WTC11 (cell line): ENCODE measurements around the gene GAB4. TPM values are rescaled to one million over a fixed set of nuclear protein-coding genes. Genes with fewer than 3 reads are reported as not detected.

Source experiments
- ATAC-seq: fragments of 200-7000 bp; cut with Tn5 transposase; 2 replicates; pipeline ENCODE4 v1.10.0; 2021; ENCODE audit warnings: mild to moderate bottlenecking, moderate library complexity
- CTCF ChIA-PET: fragments of 300-600 bp; sonication (Branson Sonifier 250); formaldehyde crosslinking; loops from one replicate; lab custom pipeline; 2021; ENCODE audit warnings: antibody characterized with exemption; lab: Charles Lee
- POLR2A ChIA-PET: fragments of 350-600 bp; sonication (Branson Sonifier 250); formaldehyde crosslinking; loops from one replicate; lab custom pipeline; 2021; ENCODE audit warnings: antibody characterized with exemption; lab: Charles Lee
- DNase-seq: peaks from one replicate; pipeline ENCODE4 v3.0.0; 2021; ENCODE audit warnings: low spot score
- H3K27ac Mint-ChIP-seq: 2 replicates; pipeline ENCODE4 v1.8.0; 2021; ENCODE audit warnings: mixed read lengths
- H3K27me3 Mint-ChIP-seq: 2 replicates; pipeline ENCODE4 v1.8.0; 2021; ENCODE audit warnings: low read depth, mild to moderate bottlenecking, moderate library complexity, mixed read lengths
- H3K36me3 Mint-ChIP-seq: 2 replicates; pipeline ENCODE4 v1.8.0; 2021; ENCODE audit warnings: mixed read lengths
- H3K4me1 Mint-ChIP-seq: 2 replicates; pipeline ENCODE4 v1.8.0; 2022; ENCODE audit warnings: mixed read lengths
- H3K4me3 Mint-ChIP-seq: 2 replicates; pipeline ENCODE4 v1.8.0; 2021; ENCODE audit warnings: mild to moderate bottlenecking, moderate library complexity, mixed read lengths
- H3K9me3 Mint-ChIP-seq: 2 replicates; pipeline ENCODE4 v1.8.0; 2021; ENCODE audit warnings: mixed read lengths
- ESRRA ChIP-seq: sonication (generic); formaldehyde crosslinking; IDR thresholded peaks from 2 replicates; pipeline ENCODE4 v1.8.1; 2022; ENCODE audit warnings: mild to moderate bottlenecking, missing genetic modification reagents, borderline replicate concordance
- GTF2I ChIP-seq: fragments of 250-450 bp; sonication (Bioruptor Pico); conservative IDR thresholded peaks from 2 replicates; pipeline ENCODE4 v1.4.0; 2021; ENCODE audit warnings: mild to moderate bottlenecking
- IRF2 ChIP-seq: sonication (generic); formaldehyde crosslinking; IDR thresholded peaks from 2 replicates; pipeline ENCODE4 v1.8.0; 2022; ENCODE audit warnings: low read depth, missing genetic modification reagents, borderline replicate concordance
- KAT7 ChIP-seq: sonication (generic); formaldehyde crosslinking; IDR thresholded peaks from 2 replicates; pipeline ENCODE4 v1.8.1; 2023; ENCODE audit warnings: missing genetic modification reagents, mild to moderate bottlenecking, borderline replicate concordance
- NFATC4 ChIP-seq: fragments of 250-450 bp; sonication (Bioruptor Pico); IDR thresholded peaks from 2 replicates; pipeline ENCODE4 v1.9.0; 2021; ENCODE audit warnings: mild to moderate bottlenecking
- NR3C1 ChIP-seq: sonication (generic); formaldehyde crosslinking; conservative IDR thresholded peaks from 2 replicates; pipeline ENCODE4 v1.8.1; 2023; ENCODE audit warnings: low read depth, mild to moderate bottlenecking, missing genetic modification reagents
- PRRX2 ChIP-seq: fragments of 250-450 bp; sonication (Bioruptor Pico); IDR thresholded peaks from 2 replicates; pipeline ENCODE4 v1.8.0; 2021; ENCODE audit warnings: mild to moderate bottlenecking
- TEAD1 ChIP-seq: sonication (generic); formaldehyde crosslinking; IDR thresholded peaks from 2 replicates; pipeline ENCODE4 v1.8.0; 2022; ENCODE audit warnings: mild to moderate bottlenecking, missing genetic modification reagents
- TP53 ChIP-seq: sonication (generic); formaldehyde crosslinking; IDR thresholded peaks from 2 replicates; pipeline ENCODE4 v1.8.1; 2023; ENCODE audit warnings: mild to moderate bottlenecking, missing genetic modification reagents
- ZNF232 ChIP-seq: sonication (generic); formaldehyde crosslinking; IDR thresholded peaks from 2 replicates; pipeline ENCODE4 v1.8.0; 2022; ENCODE audit warnings: mild to moderate bottlenecking, missing genetic modification reagents
- ZNF416 ChIP-seq: fragments of 250-450 bp; sonication (Bioruptor Pico); IDR thresholded peaks from 2 replicates; pipeline ENCODE4 v1.9.0; 2021; ENCODE audit warnings: mild to moderate bottlenecking, inconsistent platforms
- total RNA-seq: library from RNA; stranded (reverse); gene quantifications from 3 replicates; pipeline ENCODE4 v1.2.3, GENCODE V29; 2021
- TF ChIP-seq, protein P1 (sequence below): fragments of 250-450 bp; sonication (Bioruptor Pico); IDR thresholded peaks from 2 replicates; pipeline ENCODE4 v2.1.2; 2022; ENCODE audit warnings: mild to moderate bottlenecking, moderate library complexity
- TF ChIP-seq, protein P2 (sequence below): sonication (generic); formaldehyde crosslinking; IDR thresholded peaks from 2 replicates; pipeline ENCODE4 v1.8.1; 2023; ENCODE audit warnings: mild to moderate bottlenecking, missing genetic modification reagents
- TF ChIP-seq, protein P3 (sequence below): sonication (generic); formaldehyde crosslinking; IDR thresholded peaks from 2 replicates; pipeline ENCODE4 v1.8.0; 2023; ENCODE audit warnings: missing genetic modification reagents, mild to moderate bottlenecking, borderline replicate concordance
- TF ChIP-seq, protein P4 (sequence below): sonication (generic); formaldehyde crosslinking; IDR thresholded peaks from 2 replicates; pipeline ENCODE4 v1.8.0; 2022; ENCODE audit warnings: mild to moderate bottlenecking, missing genetic modification reagents
- TF ChIP-seq, protein P5 (sequence below): sonication (generic); formaldehyde crosslinking; IDR thresholded peaks from 2 replicates; pipeline ENCODE4 v1.8.1; 2023; ENCODE audit warnings: mild to moderate bottlenecking, missing genetic modification reagents, borderline replicate concordance

Gene GAB4
- total RNA-seq, 1 experiment from 2014 or later: 0.09 TPM

DNA sequence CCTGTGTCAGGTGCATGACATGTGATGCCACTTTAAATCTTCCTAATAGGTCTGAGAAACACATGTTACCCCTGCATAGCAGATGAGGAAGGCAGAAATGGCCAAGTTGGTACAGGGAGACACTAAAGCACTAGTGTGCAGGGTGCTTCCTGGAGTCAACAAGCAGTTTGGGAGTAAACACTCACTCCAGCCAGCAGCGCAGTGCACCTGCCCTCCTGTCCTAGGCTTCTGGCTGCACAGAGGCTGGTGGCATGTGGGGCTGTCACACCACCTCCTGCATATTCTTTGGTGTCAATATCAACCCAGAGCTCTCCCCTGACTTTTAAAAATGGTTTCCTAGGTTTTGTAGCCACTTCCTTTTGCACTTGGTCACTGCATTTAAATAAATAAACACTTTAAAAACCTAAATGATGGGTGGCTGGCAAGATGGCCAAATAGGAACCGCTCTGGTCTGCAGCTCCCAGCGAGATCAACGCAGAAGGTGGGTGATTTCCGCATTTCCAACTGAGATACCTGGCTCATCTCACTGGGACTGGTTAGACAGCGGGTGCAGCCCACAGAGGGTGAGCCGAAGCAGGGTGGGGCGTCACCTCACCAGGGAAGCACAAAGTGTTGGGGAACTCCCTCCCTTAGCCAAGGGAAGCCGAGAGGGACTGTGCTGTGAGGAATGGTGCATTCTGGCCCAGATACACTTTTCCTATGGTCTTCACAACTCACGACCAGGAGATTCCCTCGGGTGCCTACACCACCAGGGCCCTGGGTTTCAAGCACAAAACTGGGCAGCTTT is 33.5 kb downstream of the GAB4 start:
- H3K4me3 Mint-ChIP-seq: no peak overlapping the region
- H3K27me3 Mint-ChIP-seq: peaks cover 27% of the 10 kb centered on the region
- peaks cover 82% of the 10 kb centered on the region for H3K9me3 Mint-ChIP-seq
- ChIA-PET POLR2A (no interaction called here), CTCF (no interaction called here)
- ATAC-seq (no peak), DNase-seq (no peak)
- TF ChIP-seq, protein P1, sequence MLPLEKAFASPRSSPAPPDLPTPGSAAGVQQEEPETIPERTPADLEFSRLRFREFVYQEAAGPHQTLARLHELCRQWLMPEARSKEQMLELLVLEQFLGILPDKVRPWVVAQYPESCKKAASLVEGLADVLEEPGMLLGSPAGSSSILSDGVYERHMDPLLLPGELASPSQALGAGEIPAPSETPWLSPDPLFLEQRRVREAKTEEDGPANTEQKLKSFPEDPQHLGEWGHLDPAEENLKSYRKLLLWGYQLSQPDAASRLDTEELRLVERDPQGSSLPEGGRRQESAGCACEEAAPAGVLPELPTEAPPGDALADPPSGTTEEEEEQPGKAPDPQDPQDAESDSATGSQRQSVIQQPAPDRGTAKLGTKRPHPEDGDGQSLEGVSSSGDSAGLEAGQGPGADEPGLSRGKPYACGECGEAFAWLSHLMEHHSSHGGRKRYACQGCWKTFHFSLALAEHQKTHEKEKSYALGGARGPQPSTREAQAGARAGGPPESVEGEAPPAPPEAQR: no peak
- no peak for TF ChIP-seq PRRX2 (CRISPR knock-in tag)
- TF ChIP-seq, protein P2, sequence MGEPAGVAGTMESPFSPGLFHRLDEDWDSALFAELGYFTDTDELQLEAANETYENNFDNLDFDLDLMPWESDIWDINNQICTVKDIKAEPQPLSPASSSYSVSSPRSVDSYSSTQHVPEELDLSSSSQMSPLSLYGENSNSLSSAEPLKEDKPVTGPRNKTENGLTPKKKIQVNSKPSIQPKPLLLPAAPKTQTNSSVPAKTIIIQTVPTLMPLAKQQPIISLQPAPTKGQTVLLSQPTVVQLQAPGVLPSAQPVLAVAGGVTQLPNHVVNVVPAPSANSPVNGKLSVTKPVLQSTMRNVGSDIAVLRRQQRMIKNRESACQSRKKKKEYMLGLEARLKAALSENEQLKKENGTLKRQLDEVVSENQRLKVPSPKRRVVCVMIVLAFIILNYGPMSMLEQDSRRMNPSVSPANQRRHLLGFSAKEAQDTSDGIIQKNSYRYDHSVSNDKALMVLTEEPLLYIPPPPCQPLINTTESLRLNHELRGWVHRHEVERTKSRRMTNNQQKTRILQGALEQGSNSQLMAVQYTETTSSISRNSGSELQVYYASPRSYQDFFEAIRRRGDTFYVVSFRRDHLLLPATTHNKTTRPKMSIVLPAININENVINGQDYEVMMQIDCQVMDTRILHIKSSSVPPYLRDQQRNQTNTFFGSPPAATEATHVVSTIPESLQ (CRISPR knock-in tag): no peak
- TF ChIP-seq, protein P3, sequence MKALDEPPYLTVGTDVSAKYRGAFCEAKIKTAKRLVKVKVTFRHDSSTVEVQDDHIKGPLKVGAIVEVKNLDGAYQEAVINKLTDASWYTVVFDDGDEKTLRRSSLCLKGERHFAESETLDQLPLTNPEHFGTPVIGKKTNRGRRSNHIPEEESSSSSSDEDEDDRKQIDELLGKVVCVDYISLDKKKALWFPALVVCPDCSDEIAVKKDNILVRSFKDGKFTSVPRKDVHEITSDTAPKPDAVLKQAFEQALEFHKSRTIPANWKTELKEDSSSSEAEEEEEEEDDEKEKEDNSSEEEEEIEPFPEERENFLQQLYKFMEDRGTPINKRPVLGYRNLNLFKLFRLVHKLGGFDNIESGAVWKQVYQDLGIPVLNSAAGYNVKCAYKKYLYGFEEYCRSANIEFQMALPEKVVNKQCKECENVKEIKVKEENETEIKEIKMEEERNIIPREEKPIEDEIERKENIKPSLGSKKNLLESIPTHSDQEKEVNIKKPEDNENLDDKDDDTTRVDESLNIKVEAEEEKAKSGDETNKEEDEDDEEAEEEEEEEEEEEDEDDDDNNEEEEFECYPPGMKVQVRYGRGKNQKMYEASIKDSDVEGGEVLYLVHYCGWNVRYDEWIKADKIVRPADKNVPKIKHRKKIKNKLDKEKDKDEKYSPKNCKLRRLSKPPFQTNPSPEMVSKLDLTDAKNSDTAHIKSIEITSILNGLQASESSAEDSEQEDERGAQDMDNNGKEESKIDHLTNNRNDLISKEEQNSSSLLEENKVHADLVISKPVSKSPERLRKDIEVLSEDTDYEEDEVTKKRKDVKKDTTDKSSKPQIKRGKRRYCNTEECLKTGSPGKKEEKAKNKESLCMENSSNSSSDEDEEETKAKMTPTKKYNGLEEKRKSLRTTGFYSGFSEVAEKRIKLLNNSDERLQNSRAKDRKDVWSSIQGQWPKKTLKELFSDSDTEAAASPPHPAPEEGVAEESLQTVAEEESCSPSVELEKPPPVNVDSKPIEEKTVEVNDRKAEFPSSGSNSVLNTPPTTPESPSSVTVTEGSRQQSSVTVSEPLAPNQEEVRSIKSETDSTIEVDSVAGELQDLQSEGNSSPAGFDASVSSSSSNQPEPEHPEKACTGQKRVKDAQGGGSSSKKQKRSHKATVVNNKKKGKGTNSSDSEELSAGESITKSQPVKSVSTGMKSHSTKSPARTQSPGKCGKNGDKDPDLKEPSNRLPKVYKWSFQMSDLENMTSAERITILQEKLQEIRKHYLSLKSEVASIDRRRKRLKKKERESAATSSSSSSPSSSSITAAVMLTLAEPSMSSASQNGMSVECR: no peak
- TF ChIP-seq TP53: no peak
- TF ChIP-seq ESRRA: no peak
- TF ChIP-seq ZNF232 (CRISPR knock-in tag): no peak
- TF ChIP-seq, protein P4, sequence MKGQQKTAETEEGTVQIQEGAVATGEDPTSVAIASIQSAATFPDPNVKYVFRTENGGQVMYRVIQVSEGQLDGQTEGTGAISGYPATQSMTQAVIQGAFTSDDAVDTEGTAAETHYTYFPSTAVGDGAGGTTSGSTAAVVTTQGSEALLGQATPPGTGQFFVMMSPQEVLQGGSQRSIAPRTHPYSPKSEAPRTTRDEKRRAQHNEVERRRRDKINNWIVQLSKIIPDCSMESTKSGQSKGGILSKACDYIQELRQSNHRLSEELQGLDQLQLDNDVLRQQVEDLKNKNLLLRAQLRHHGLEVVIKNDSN (CRISPR knock-in tag): no peak
- TF ChIP-seq TEAD1: no peak
- no peak for TF ChIP-seq GTF2I
- no peak for TF ChIP-seq ZNF416 (CRISPR knock-in tag)
- no peak for TF ChIP-seq KAT7 (CRISPR knock-in tag)
- TF ChIP-seq NFATC4: no peak
- no peak for TF ChIP-seq IRF2 (CRISPR knock-in tag)
- TF ChIP-seq, protein P5, sequence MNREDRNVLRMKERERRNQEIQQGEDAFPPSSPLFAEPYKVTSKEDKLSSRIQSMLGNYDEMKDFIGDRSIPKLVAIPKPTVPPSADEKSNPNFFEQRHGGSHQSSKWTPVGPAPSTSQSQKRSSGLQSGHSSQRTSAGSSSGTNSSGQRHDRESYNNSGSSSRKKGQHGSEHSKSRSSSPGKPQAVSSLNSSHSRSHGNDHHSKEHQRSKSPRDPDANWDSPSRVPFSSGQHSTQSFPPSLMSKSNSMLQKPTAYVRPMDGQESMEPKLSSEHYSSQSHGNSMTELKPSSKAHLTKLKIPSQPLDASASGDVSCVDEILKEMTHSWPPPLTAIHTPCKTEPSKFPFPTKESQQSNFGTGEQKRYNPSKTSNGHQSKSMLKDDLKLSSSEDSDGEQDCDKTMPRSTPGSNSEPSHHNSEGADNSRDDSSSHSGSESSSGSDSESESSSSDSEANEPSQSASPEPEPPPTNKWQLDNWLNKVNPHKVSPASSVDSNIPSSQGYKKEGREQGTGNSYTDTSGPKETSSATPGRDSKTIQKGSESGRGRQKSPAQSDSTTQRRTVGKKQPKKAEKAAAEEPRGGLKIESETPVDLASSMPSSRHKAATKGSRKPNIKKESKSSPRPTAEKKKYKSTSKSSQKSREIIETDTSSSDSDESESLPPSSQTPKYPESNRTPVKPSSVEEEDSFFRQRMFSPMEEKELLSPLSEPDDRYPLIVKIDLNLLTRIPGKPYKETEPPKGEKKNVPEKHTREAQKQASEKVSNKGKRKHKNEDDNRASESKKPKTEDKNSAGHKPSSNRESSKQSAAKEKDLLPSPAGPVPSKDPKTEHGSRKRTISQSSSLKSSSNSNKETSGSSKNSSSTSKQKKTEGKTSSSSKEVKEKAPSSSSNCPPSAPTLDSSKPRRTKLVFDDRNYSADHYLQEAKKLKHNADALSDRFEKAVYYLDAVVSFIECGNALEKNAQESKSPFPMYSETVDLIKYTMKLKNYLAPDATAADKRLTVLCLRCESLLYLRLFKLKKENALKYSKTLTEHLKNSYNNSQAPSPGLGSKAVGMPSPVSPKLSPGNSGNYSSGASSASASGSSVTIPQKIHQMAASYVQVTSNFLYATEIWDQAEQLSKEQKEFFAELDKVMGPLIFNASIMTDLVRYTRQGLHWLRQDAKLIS: no peak
- no peak for TF ChIP-seq NR3C1
- no peaks in the 10 kb centered on the region for H3K4me1 Mint-ChIP-seq
- H3K27ac Mint-ChIP-seq: no peak overlapping the region
- peaks cover 59% of the 10 kb centered on the region for H3K36me3 Mint-ChIP-seq
